A549 (cell line): ENCODE measurements around the gene GRM5. TPM values are rescaled to one million over a fixed set of nuclear protein-coding genes. Genes with fewer than 3 reads are reported as not detected.
"Not testable (repeated sequence)": the region's sequence is repeated elsewhere in the genome, so short reads cannot be mapped to it uniquely, and the experiment has no call there.

Experiments used
- ATAC-seq, 2 experiments: fragments of 200-7000 bp in 1 of 2; fragments of >200 bp in 1 of 2; cut with Nextera tagmentation in 1 of 2; cut with Tn5 transposase in 1 of 2; 3 replicates each; pipeline versions ENCODE4 v1.8.0 to v1.9.1; 2018 to 2020; ENCODE audit warnings: mild to moderate bottlenecking in 1 of 2, moderate library complexity in 1 of 2
- CTCF ChIA-PET: fragments of 300-600 bp; sonication (Branson Sonifier 250); formaldehyde crosslinking; extraction: SDS; loops from one replicate; lab custom pipeline; 2021; ENCODE audit warnings: antibody characterized with exemption, inconsistent platforms; lab: Yijun Ruan, JAX
- POLR2A ChIA-PET: fragments of 350-600 bp; formaldehyde crosslinking; extraction: SDS; loops from one replicate; lab custom pipeline; 2021; ENCODE audit warnings: antibody characterized with exemption, inconsistent platforms; lab: Yijun Ruan, JAX
- DNase-seq, 2 experiments: peaks; one replicate each; pipeline versions ENCODE4 v3.0.0 to v3.0.0-alpha.2; 2011 to 2016; ENCODE audit warnings: low read depth in 1 of 2, low spot score in 1 of 2
- FAIRE-seq: peaks from 2 replicates; lab custom pipeline; 2011; peaks lifted over from hg19 to GRCh38; lab: Jason Lieb, UNC
- H3K27ac ChIP-seq, 2 experiments: fragments of >200 bp; sonication (Bioruptor Twin); formaldehyde crosslinking; 3 replicates each; pipeline ENCODE4 v1.5.1; 2016 to 2017
- H3K4me1 ChIP-seq: fragments of >200 bp; sonication (Bioruptor Twin); formaldehyde crosslinking; 3 replicates; pipeline ENCODE4 v1.6.1; 2016
- H3K4me2 ChIP-seq: fragments of >200 bp; sonication (Bioruptor Twin); formaldehyde crosslinking; 3 replicates; pipeline ENCODE4 v1.6.1; 2016
- H3K4me3 ChIP-seq: fragments of >200 bp; sonication (Bioruptor Twin); formaldehyde crosslinking; 3 replicates; pipeline ENCODE4 v1.5.1; 2016
- H3K9me3 ChIP-seq: fragments of >200 bp; sonication (Bioruptor Twin); formaldehyde crosslinking; 3 replicates; pipeline ENCODE4 v1.6.1; 2016
- CHD2 ChIP-seq: fragments of 150-350 bp; IDR thresholded peaks from 2 replicates; pipeline ENCODE4 v1.6.1; 2014; ENCODE audit warnings: low read length; ENCODE audit not compliant: partially characterized antibody
- HOXB13 ChIP-seq: fragments of 250-450 bp; sonication (Bioruptor Pico); IDR thresholded peaks from 2 replicates; pipeline ENCODE4 v1.5.0; 2020; ENCODE audit warnings: low read depth, mild to moderate bottlenecking, moderate library complexity
- WGBS: methylation state at CpG from one replicate; pipeline ENCODE4 v1.1.6; 2017; ENCODE audit errors: missing lambda C conversion rate; 5-methylcytosine and 5-hydroxymethylcytosine counted together
- polyA plus RNA-seq, 4 experiments: library from polyadenylated mRNA; depleted of rRNA in 3 of 4; stranded (reverse); fragments of >200 nt; fragmentation: RNase III in 1 of 4; extraction: RNeasy Plus Mini Kit Qiagen cat#74134 plus additional on column Dnase treatment in 1 of 4; gene quantifications; 2 replicates in 3 of 4; 3 replicates in 1 of 4; pipeline ENCODE4 v1.2.3, GENCODE V29; 2011 to 2017
- TF ChIP-seq, protein P1 (sequence below): fragments of 200-600 bp; sonication (generic); IDR thresholded peaks from 2 replicates; pipeline ENCODE4 v1.6.1; 2016; ENCODE audit warnings: antibody characterized with exemption, mild to moderate bottlenecking, moderate library complexity

The GRM5 gene
- polyA plus RNA-seq, 2 of the 4 experiments (the other 2 are of a cell fraction), result 0.01 TPM; not detected in 1

- TF ChIP-seq, protein P1, sequence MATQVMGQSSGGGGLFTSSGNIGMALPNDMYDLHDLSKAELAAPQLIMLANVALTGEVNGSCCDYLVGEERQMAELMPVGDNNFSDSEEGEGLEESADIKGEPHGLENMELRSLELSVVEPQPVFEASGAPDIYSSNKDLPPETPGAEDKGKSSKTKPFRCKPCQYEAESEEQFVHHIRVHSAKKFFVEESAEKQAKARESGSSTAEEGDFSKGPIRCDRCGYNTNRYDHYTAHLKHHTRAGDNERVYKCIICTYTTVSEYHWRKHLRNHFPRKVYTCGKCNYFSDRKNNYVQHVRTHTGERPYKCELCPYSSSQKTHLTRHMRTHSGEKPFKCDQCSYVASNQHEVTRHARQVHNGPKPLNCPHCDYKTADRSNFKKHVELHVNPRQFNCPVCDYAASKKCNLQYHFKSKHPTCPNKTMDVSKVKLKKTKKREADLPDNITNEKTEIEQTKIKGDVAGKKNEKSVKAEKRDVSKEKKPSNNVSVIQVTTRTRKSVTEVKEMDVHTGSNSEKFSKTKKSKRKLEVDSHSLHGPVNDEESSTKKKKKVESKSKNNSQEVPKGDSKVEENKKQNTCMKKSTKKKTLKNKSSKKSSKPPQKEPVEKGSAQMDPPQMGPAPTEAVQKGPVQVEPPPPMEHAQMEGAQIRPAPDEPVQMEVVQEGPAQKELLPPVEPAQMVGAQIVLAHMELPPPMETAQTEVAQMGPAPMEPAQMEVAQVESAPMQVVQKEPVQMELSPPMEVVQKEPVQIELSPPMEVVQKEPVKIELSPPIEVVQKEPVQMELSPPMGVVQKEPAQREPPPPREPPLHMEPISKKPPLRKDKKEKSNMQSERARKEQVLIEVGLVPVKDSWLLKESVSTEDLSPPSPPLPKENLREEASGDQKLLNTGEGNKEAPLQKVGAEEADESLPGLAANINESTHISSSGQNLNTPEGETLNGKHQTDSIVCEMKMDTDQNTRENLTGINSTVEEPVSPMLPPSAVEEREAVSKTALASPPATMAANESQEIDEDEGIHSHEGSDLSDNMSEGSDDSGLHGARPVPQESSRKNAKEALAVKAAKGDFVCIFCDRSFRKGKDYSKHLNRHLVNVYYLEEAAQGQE, result no peak
Measured at GRCh38 chr11:89067264-89067663, 1.5 kb upstream of the GRM5 start (continued).

- TF ChIP-seq HOXB13 (CRISPR knock-in tag) (no peak), CHD2 (no peak)
- TF ChIP-seq, all 56 proteins: peak for 0
- Histone ChIP-seq H3K4me1 (no peaks in the 10 kb centered on the region), H3K9me3 (no peaks in the 10 kb centered on the region), H3K4me2 (no peak overlapping the region), H3K4me3 (no peak overlapping the region), H3K27ac (no peak overlapping the region)
- 3% methylated on average over 6 of the region's 6 CpGs for WGBS
- no peak for ATAC-seq
- CTCF ChIA-PET, result no interaction called here
- POLR2A ChIA-PET, result no interaction called here
- FAIRE-seq, result no peak
- no peak for DNase-seq
Measured at GRCh38 chr11:89065066-89065465, 716 bp downstream of the GRM5 start.

- not testable (repeated sequence) for DNase-seq
Measured at GRCh38 chr11:89063481-89063951, 2.3 kb downstream of the GRM5 start.

GRCh38 chr11:89062771-89063298 is 2.9 kb downstream of the GRM5 start:
- 22% methylated on average over 25 of the region's 25 CpGs for WGBS
- H3K4me3 ChIP-seq, H3K4me1 ChIP-seq, H3K4me2 ChIP-seq, H3K27ac ChIP-seq, POLR2A ChIA-PET, FAIRE-seq, CTCF ChIA-PET, DNase-seq, H3K9me3 ChIP-seq: not testable (repeated sequence)
- 0 out of 6 replicates have a peak, but pooled peaks of 1 of the 2 experiments have one; percentile 47 for ATAC-seq

More at GRCh38 chr11:89063481-89063951, 2.3 kb downstream of the GRM5 start:
- H3K9me3 ChIP-seq, H3K4me2 ChIP-seq, FAIRE-seq, POLR2A ChIA-PET, H3K4me3 ChIP-seq, CTCF ChIA-PET, H3K4me1 ChIP-seq, ATAC-seq, H3K27ac ChIP-seq: not testable (repeated sequence)
- WGBS, result 10% methylated on average over 12 of the region's 17 CpGs

- ATAC-seq, POLR2A ChIA-PET, H3K4me1 ChIP-seq, CTCF ChIA-PET, DNase-seq, H3K4me2 ChIP-seq, H3K27ac ChIP-seq, H3K4me3 ChIP-seq, H3K9me3 ChIP-seq: not testable (repeated sequence)
- WGBS, result 38% methylated on average over 5 of the region's 5 CpGs
- TF ChIP-seq, protein P1, result peak; percentile 64; the same call in 1 of the 2 replicates
- FAIRE-seq, result peak; percentile 68
Measured at GRCh38 chr11:89061839-89062238, 3.9 kb downstream of the GRM5 start.

- CTCF ChIA-PET, H3K4me3 ChIP-seq, H3K9me3 ChIP-seq, ATAC-seq, H3K27ac ChIP-seq, FAIRE-seq, DNase-seq, H3K4me2 ChIP-seq, POLR2A ChIA-PET, H3K4me1 ChIP-seq: not testable (repeated sequence)
- 0% methylated on average over 1 of the region's 1 CpG for WGBS
Measured at GRCh38 chr11:89057406-89057805, 8.4 kb downstream of the GRM5 start.
